KOPT-K1 (cell line): ENCODE results near the gene SPIRE1.
"Not testable (repeated sequence)": the region's sequence is repeated elsewhere in the genome, so short reads cannot be mapped to it uniquely, and the experiment has no call there.

Experiments used
- H3K27ac ChIP-seq: fragments of 200-600 bp; sonication (generic); 2 replicates; pipeline ENCODE4 v1.5.1; 2016; ENCODE audit warnings: antibody characterized with exemption, mild to moderate bottlenecking, low read depth, low read length; ENCODE audit not compliant: poor library complexity, severe bottlenecking
- H3K36me3 ChIP-seq: fragments of 200-600 bp; sonication (generic); 2 replicates; pipeline ENCODE4 v1.5.1; 2017; ENCODE audit warnings: antibody characterized with exemption, mild to moderate bottlenecking, low read length, moderate library complexity; ENCODE audit not compliant: insufficient read depth
- H3K9me3 ChIP-seq: fragments of 200-600 bp; sonication (generic); 2 replicates; pipeline ENCODE4 v1.5.1; 2017; ENCODE audit warnings: antibody characterized with exemption, low read length, mild to moderate bottlenecking; ENCODE audit not compliant: insufficient read depth, poor library complexity, severe bottlenecking

The SPIRE1 gene

DNA sequence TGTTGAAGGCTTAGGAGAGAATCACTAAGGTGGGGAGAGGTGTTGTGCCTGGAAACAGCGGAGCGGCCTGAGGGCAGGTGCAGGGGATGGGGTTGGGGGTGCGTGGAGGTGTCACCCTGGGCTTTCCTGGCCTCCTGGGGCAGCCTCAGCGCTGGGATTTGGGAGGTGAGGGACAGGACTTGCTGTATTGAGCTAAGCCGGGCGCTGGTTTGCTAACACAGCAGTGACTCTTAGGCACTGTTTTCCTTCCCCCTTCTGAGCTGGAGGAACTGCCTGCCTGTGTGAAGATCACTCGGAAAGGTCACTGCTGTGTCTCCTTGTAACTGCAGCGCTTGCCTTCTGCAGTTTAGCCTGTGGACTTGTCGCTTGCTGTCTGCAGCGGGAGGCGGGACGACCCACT is 229.0 kb downstream of the SPIRE1 start:
- no peaks in the 10 kb centered on the region for H3K9me3 ChIP-seq
- H3K36me3 ChIP-seq, result no peaks in the 10 kb centered on the region
- no peak overlapping the region for H3K27ac ChIP-seq

- Histone ChIP-seq H3K9me3 (no peaks in the 10 kb centered on the region), H3K36me3 (no peaks in the 10 kb centered on the region), H3K27ac (no peak overlapping the region)
These were observed 231.0 kb downstream of the SPIRE1 start for GRCh38 chr18:12426924-12427323.

- Histone ChIP-seq H3K27ac (no peak overlapping the region), H3K36me3 (no peaks in the 10 kb centered on the region), H3K9me3 (no peaks in the 10 kb centered on the region)
These were observed 233.7 kb downstream of the SPIRE1 start for GRCh38 chr18:12424252-12424651.

GRCh38 chr18:12423820-12424219 is 234.1 kb downstream of the SPIRE1 start:
- H3K27ac ChIP-seq, result no peak overlapping the region
- no peaks in the 10 kb centered on the region for H3K9me3 ChIP-seq
- no peaks in the 10 kb centered on the region for H3K36me3 ChIP-seq

- H3K36me3 ChIP-seq, result no peaks in the 10 kb centered on the region
- H3K27ac ChIP-seq, result no peak overlapping the region
- H3K9me3 ChIP-seq, result no peaks in the 10 kb centered on the region
These were observed 234.5 kb downstream of the SPIRE1 start for GRCh38 chr18:12423393-12423792.

- H3K27ac ChIP-seq, result no peak overlapping the region
- H3K9me3 ChIP-seq, result no peaks in the 10 kb centered on the region
- H3K36me3 ChIP-seq, result no peaks in the 10 kb centered on the region
These were observed 235.0 kb downstream of the SPIRE1 start for GRCh38 chr18:12422936-12423335.

DNA sequence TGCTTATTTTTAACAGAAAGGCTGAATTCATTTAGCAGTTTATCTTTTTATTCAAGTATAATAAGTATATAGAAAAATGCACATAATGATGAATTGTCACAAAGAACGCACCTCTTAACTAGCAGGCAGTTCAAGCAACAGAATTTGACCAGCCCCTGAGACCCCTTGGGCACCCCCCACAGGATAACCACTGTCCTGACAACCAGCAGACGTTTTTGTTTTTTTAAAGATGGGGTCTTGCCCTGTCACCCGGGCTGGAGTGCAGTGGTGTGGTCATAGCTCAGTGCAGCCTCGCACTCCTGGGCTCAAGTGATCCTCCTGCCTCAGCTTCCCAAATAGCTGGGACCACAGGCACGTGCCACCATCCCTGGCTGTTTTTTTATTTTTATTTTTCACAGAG is 236.2 kb downstream of the SPIRE1 start:
- Histone ChIP-seq H3K27ac (no peak overlapping the region), H3K9me3 (no peaks in the 10 kb centered on the region), H3K36me3 (no peaks in the 10 kb centered on the region)

DNA sequence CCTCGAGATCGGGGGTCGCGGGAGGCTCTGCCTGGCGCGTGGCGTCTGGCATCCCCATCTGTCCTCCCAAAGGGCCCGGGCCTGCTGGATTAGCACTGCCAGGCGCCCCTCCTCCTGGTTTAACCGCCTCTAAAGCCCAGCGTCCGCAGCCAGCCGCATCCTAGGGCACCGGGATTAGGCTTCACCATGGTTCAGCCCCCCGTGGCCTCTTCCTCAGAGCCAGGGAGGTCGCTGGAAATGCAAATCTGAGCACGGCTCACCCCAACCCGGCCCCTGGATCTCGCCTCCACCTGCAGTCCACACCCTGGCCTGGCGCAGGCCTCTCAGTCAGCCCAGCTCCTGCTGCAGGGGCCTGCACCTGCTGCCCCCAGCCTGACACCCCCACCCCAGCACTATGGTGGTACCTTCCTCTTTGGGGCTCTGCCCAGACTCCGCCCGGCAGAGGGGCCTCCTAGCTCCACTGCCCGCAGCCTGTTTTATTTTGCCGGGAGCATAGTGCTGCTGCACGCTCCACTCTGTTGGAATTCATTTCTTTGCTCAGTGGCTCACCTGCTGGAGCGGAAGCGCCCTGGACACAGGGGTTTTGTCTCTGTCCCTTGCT is 237.0 kb downstream of the SPIRE1 start:
- Histone ChIP-seq H3K36me3 (no peaks in the 10 kb centered on the region), H3K9me3 (no peaks in the 10 kb centered on the region), H3K27ac (no peak overlapping the region)

DNA sequence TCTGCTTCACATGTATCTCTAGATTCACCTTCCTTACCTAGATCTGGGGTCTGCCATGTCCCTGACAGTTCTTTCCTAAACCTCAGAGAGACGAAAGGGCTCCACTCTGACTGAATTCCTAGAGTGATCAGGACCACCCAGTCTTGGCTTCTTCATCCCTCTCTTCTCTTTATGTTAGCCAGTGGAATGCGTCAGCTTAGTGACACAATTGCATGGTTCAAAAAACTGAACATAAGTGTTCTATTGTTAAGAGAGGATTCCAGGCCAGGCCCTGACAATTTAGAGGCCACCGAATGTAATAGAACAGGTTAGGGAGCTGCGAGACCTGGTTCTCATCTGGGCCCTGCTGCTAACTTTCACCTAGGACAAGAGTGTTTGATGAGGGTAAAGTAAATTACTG is 240.2 kb downstream of the SPIRE1 start:
- no peaks in the 10 kb centered on the region for H3K9me3 ChIP-seq
- no peaks in the 10 kb centered on the region for H3K36me3 ChIP-seq
- H3K27ac ChIP-seq, result no peak overlapping the region

GRCh38 chr18:12416098-12416729 is 241.7 kb downstream of the SPIRE1 start:
- Histone ChIP-seq H3K27ac (no peak overlapping the region), H3K9me3 (no peaks in the 10 kb centered on the region), H3K36me3 (no peaks in the 10 kb centered on the region)

DNA sequence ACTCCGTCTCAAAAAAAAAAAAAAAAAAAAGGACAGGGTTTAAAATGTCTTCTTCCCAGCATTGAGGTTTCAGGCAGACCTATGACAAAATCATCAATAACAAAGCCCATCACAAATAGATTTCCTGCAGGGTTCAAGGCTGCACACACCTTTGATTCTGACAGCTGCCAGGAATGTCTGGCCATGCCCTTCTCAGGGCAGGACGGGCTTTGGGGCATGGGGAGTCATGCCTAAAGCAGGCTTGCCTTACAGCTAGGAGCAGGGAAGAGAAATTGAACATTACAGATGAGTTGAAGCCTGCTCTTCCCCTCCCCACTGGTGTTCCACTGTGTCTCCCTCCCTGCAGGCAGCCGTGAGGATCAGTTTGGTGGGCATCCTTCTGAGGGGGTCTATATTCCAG is 246.5 kb downstream of the SPIRE1 start:
- Histone ChIP-seq H3K27ac (no peak overlapping the region), H3K9me3 (no peaks in the 10 kb centered on the region), H3K36me3 (no peaks in the 10 kb centered on the region)

DNA sequence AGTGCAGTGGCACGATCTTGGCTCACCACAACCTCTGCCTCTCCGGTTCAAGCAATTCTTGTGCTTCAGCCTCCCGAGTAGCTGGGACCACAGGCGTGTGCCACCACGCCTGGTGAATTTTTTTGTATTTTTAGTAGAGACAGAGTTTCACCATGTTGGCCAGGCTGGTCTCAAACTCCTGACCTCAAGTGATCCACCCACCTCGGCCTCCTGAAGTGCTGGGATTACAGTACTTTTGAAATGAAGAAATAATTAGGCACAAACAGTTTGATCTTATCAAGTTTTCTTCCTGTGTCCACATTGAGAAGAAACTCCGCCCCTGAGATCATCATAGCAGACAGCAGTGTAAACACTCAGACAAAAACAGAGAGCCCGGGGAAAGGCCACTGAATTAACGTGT is 247.2 kb downstream of the SPIRE1 start:
- H3K27ac ChIP-seq, H3K9me3 ChIP-seq, H3K36me3 ChIP-seq: not testable (repeated sequence)

DNA sequence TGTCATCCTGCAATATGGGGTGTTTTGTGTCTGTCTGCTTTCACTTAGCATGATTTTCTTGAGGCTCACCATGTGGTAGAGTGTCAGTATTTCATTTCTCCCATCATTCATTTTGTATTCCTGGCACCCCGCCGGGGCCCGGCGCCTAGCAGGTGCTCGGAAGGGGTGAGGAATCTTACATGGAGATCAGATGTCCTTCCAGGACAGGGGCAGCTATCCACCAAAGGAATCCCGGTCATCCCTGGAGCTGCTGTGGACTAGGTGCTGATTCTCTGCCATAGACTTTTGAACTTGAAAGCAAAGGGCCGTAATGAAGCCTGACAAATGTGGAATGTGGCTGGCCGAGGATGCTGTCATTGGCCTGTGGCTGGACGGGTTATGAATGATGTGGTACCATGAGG is 247.8 kb downstream of the SPIRE1 start:
- H3K36me3 ChIP-seq, result no peaks in the 10 kb centered on the region
- no peaks in the 10 kb centered on the region for H3K9me3 ChIP-seq
- H3K27ac ChIP-seq, result no peak overlapping the region

DNA sequence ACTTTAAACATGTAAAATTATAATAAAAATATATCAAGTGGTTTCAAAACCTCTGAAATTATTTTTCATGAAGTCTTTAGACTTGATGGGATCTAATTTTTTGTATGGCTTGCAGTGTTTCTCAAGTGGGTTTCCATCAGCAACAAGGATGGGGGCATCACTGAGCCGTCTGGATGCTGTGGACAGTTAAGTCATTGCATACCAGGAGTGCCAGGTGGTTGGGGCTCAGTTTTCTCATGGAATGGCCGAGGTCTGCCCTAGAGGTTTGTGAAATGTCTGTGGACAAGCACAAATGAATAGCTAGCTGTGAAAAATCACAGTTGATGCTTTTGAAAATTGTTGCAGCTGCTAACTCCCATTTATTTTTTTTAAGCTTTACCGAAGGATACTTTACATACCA is 248.4 kb downstream of the SPIRE1 start:
- Histone ChIP-seq H3K27ac (no peak overlapping the region), H3K9me3 (no peaks in the 10 kb centered on the region)

GRCh38 chr18:12408247-12408869 is 249.5 kb downstream of the SPIRE1 start:
- H3K27ac ChIP-seq, result no peak overlapping the region
- no peaks in the 10 kb centered on the region for H3K9me3 ChIP-seq
- no peaks in the 10 kb centered on the region for H3K36me3 ChIP-seq

More for the DNA sequence above, 248.4 kb downstream of the SPIRE1 start:
- H3K36me3 ChIP-seq, result no peaks in the 10 kb centered on the region
